Stimulated activated CD4-positive, alpha-beta T cell treated with anti-CD3 and anti-CD28 coated beads, Interleukin-4, amount 100 ng/mL, for 4 hours (primary cell): Measurements from ENCODE around the gene ZNF775.
"Not testable (repeated sequence)": the region's sequence is repeated elsewhere in the genome, so short reads cannot be mapped to it uniquely, and the experiment has no call there.

ENCODE experiments used
- DNase-seq, 2 experiments: peaks; one replicate each; pipeline ENCODE4 v3.0.0-alpha.2; 2020

ZNF775 gene

GRCh38 chr7:150383710-150384397, 4.7 kb downstream of the ZNF775 start:
- no peak for DNase-seq

DNA sequence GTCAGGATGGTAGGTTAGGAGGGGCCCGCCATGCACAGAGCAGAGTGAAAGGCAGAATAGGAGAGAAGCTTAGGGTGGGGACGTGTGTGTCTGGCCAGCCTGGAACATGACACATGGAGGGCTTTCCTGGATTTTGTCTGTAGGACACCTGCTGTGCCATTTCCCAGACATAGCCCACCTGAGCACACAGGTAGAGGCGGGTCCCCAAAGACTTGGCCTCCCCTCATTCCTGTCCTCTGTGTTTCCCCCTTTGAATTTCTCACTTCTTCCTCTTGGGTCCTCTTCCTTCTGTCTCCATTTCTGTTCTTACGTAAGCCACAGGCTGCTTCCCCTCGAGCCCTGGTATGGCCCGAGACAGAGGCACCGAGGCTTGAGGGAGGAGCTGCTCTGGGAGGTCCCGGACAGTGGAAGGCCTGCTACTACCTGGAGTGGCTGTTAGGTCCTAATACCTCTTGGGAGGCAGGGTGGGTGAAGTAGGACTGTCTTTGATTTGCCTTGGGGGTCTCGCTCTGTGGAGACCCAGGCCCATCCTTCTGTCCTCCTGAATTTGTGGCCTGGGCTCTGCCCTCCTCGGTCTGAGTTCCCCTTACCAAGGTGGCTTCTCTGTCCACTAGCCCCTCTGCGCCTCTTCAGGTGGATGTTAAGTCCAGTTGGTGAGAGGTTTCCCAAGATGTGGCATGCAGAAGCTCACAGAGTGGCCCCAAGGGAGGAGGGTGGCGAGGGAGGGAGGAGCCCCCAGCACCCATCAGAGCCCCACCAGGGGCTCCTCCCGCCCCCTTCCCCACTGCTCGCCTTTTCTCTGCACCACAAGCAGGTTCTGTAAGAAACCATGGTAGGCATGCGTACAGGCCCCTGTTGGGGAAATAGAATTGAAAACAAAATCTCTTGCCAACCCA, 5.5 kb downstream of the ZNF775 start:
- DNase-seq = no peak

DNA sequence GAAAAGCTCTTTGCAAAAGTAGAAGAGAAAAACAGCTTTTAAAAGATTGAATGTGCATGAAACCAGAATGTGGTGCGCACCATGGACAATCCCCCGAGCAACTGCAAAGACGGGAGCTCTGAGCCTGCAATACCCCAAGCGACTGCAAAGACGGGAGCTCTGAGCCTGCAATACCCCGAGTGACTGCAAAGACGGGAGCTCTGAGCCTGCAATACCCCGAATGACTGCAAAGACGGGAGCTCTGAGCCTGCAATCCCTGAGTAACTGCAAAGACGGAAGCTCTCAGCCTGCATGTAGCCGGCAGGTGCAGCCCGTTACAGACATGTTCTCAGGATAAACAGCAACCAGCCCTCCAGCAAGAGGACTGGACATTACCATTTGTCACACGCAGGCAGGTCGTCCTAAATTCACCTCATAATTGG, 6.2 kb downstream of the ZNF775 start:
- DNase-seq = no peak

DNA sequence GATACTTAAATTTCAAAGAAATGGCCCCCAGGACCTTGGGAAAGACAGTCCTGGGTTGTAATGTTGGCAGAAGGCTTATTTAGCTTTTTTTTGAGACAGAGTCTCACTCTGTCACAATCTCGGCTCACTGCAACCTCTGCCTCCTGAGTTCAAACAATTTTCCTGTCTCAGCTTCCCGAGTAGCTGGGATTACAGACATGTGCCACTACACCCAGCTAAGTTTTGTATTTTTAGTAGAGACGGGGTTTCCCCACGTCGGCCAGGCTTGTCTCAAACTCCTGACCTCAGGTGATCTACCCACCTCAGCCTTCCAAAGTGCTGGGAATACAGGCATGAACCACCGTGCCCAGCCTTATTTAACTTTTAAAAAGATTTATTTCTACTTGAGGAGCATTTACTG, 6.8 kb downstream of the ZNF775 start:
- DNase-seq = not testable (repeated sequence)

DNA sequence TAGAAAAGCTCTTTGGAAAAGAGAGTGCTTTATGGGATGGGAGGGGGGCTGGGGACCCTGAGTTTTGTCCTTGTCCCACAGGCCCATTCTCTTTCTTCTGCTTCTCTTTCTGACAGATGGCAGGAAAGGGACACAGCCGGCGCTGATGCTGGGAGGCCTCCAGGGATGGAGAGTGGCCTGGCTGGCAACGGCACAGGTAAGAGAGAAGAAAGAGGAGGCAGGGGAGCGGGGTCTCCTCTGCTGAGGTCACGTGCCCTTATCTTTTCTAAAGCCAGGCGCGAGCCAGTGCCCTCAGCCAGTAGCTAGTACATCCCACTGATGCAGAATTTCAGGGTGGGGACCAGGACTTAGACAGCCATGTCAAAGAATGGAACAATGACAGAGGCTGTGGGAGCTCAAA, 9.2 kb downstream of the ZNF775 start:
- no peak for DNase-seq

GRCh38 chr7:150388709-150389531, 9.8 kb downstream of the ZNF775 start:
- no peak for DNase-seq

DNA sequence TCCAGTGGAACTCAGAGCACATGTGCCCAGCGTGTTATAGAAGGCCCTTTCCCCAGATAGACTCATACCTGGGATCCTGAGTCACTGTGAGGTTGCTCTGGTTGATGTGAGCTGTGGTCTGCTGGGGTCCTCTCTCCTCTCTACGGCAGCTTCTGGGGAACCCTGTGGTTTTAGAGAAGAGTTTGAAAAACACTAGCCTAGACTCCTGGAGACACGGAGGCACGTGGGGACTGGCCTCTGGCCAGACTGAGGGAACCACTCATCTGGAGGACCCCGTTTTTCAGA, 10.3 kb downstream of the ZNF775 start:
- DNase-seq = no peak

- no peak for DNase-seq
Observed at GRCh38 chr7:150390205-150390604, 11.1 kb downstream of the ZNF775 start.

DNA sequence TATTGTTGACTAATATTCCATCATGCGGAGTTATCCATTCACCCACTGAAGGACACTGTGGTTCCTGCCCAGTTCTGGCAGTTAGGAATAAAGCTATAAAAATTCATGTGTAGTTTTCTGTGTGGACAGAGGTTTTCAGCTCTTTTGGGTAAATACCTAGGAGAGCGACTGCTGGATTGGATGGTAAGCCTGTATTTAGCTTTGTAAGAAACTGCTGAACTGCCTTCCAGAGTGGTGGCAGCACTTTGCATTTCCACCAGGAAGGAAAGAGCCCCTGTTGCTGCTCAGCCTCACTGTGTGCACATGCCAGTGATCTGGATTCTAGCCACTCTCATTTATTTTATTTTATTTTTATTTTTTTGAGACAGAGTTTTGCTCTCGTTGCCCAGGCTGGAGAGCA, 14.2 kb downstream of the ZNF775 start:
- DNase-seq = no peak

- DNase-seq = no peak
Observed at GRCh38 chr7:150396426-150396825, 17.3 kb downstream of the ZNF775 start.

GRCh38 chr7:150396851-150397260, 17.7 kb downstream of the ZNF775 start:
- DNase-seq = no peak

GRCh38 chr7:150397346-150398107, 18.4 kb downstream of the ZNF775 start:
- no peak for DNase-seq

DNA sequence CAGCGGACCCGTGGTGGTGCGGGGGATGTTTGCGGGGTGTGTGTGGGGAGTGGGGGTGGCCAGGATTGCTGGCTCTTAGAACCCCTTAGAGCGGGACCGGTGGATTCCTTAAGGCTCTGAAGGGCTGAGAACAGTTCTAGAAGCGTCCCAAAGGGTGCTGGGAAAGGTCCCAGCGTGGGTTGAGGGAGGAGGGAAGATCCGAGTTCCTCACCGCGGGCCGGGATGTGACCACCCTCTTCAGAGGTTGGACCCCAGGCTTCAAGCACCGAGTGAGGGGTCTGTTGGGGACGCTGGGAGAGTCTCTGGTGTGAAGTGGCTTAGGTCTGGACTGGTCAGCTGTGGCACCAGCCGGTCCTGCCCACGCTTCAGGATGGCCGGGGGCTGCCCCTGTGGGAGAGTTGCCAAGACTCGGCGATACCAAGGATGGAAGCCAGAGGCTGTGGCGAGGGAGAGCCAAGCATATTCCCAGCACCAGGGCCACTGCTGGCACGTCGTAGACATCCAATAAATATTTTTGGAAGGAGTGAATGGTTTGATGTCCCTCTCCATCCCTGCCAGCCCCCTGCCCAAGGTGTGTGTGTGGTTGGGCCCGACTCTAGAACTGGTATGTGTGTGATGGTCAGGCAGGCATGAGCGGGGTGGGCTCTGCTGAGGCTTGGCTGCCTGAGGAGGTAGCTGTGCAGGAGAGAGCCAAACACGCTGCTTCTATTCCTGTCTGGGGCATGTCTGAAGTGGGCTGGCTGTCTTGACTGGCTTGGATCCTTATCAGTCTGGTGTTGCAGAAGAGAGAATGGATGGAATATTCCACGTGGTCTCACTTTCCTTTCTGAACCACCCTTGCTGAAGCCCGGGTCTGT, 19.2 kb downstream of the ZNF775 start:
- no peak for DNase-seq

DNA sequence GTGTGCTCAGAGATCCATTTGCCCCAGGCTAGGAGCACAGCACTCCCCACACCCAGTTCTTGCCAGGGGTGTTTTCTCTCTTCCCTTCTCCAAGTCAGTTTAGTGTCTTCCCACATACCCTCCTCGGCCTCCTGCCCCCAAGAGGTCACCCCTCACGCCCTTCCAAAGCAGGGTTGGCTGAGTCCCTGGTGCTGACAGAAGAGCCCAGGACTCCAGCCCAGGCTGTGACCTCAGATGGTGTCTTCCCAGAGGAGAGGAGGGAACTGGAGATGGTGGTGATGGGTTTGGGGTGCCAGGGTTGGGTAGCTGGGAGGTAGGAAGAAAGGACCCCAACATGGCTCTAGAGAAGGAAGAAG, 19.8 kb downstream of the ZNF775 start:
- DNase-seq = no peak

DNA sequence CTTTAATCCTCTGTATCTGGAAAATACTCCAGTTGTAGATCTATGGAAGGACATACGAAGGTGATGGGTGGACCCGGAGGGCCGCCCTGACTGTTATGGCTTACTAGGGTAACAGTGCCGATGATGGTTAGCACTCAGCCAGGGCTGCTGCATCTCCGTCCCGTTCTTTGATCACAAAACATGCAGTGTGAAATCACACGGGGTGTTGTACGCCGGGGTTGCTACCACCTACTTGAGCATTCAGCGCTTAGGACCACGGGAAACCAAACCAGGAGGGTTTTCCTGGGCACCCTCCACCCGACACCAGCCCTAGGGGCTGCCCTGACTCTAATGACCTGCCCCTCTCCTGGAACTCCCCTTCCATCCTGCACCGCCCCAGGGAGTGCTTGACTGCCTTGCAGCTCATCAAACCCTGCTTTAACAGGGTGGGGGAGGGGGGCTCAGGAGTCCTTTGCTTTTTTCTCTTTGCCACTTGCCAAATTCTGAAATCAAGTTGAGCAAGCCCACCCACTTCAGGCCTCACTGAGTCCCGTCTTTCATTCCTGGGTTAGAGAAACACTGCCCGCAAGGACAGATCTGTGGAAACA, 20.4 kb downstream of the ZNF775 start:
- no peak for DNase-seq

GRCh38 chr7:150400008-150400787, 21.1 kb downstream of the ZNF775 start:
- no peak for DNase-seq

DNA sequence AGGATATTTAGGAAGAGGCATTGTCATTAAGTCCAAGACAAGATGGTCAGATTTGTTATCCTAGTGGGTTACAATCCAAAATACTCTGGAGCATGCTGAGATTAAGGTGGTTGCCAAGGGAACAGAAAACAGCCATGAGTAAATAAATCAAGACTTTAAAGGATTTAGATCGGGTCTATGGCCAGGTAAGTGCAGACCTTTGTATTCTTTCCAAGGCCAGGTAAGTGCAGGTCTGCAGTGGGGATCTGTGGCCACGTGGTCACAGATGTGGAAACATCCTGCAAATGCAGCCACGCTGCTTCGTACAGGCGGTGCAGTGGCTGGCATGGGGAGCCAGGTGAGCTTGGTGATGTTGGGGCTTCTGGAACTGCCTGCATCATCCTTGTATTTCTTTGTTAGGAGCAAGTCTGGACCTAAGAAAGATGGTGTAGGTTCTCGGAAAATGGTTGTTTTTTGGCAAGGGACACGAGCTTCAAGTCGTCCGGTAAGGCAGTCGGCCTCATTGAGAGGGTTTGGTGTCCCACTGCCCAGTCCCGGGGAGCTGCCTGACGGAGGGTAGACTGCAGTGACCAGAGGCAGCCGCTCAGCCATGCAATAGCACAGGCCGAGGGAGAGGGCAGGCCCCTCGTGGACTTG, 21.8 kb downstream of the ZNF775 start:
- no peak for DNase-seq

DNA sequence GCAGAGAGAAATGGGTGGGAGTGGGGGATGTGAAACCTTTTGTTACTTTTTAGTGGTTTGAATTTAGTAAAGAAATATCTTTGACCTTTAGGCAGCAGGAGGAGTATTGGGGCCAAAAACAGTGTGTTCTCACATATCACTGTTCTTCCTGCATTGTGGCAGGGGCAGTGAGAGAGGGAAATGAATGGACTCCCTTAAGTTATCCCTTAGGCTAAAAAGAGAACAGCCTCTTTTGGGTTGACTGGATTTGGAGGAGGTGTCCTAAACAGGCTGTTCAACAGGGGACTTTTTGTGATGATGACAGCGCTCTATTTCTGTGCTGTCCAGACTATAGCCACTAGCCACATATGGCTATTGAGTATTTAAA, 22.3 kb downstream of the ZNF775 start:
- no peak for DNase-seq

DNA sequence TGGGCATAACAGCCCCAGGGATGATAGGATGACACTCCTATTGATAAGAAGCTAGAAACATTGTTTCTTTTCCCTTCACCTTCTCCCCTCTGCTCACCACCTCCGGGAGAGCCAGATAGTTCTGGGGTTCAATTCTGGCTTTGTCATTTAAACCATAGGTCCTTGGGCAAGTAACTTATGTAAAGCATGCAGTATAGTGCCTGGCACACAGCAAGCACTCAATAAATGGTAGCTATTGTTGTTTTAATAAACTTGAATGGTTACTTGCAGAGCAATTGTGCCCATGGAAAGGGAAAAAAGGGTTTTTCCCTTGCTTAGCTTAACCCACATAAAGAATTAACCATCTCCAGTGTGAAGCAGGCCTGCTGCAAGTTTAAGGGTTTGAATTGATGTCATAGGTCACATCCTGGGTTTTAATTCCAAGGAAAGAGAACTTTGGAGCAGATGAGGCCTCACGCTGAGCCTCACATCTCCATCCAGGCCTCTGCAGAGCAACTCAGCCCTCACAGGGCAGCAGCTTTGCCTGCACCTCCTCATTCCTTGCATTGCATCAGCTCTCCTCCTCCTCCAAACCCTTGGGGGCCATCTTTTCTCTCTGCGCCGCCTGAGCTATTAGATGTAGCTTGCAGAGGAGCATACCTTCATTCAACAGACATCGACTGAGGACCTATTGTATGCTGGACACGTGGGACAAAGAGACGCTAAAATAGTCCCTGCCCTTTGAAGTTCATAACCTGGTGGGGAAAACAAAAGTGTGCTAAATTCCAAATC, 22.9 kb downstream of the ZNF775 start:
- DNase-seq = no peak
